DMS 273 (cell line): ENCODE measurements around the gene KLHL13.
A peak's percentile ranks its signal among the peaks of the same experiment; 100 is the strongest.
"Not testable (repeated sequence)": the region's sequence is repeated elsewhere in the genome, so short reads cannot be mapped to it uniquely, and the experiment has no call there.

Experiments
- DNase-seq: peaks from one replicate; lab custom pipeline; 2025; ENCODE audit not compliant: unreplicated experiment; lab: John Stamatoyannopoulos, UW

The KLHL13 gene

DNA sequence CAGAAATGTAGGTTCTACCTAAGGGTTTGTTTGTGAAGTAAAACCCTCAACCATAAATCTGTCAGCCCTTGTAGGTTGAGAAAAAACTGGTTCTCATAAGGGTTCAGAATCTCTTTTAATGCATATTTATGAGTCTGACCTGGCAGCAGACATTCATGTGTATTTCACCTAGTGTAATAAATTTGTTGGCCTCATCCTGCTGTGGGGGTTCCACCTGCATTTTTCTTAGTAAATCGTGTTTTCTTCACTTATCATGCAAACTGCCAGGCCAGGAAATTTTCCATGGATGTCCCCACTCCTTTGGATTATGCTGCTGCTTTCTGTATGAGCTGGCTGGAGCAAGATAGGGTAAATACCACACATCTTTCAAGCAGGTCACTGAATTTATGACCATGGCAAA lies 42.4 kb downstream of the KLHL13 start:
- DNase-seq: no peak

DNA sequence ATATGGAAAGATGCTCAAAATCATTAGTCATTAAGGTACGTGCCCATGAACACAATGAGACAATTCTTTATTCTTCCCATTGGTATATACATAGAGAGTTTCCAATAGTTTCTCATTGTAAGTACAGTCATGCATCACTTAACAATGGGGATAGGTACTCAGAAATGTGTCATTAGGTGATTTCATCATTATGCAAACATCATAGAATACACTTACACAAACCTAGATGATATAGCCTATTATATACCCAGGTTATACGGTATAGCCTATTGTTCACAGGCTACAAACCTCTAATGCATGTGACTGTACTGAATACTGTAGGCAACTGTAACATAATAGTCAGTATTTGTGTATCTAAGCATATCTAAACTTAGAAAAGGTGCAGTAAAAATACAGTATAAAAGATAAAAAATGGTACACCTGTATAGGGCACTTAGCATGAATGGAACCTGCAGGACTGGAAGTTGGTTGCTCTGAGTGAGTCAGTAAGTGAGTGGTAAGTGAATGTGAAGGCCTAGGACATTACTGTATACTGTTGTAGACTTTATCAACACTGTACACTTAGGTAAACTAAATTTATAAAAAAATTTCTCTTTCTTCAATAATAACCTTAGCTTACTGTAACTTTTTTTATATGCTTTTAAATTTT lies 49.6 kb downstream of the KLHL13 start:
- no peak for DNase-seq

DNA sequence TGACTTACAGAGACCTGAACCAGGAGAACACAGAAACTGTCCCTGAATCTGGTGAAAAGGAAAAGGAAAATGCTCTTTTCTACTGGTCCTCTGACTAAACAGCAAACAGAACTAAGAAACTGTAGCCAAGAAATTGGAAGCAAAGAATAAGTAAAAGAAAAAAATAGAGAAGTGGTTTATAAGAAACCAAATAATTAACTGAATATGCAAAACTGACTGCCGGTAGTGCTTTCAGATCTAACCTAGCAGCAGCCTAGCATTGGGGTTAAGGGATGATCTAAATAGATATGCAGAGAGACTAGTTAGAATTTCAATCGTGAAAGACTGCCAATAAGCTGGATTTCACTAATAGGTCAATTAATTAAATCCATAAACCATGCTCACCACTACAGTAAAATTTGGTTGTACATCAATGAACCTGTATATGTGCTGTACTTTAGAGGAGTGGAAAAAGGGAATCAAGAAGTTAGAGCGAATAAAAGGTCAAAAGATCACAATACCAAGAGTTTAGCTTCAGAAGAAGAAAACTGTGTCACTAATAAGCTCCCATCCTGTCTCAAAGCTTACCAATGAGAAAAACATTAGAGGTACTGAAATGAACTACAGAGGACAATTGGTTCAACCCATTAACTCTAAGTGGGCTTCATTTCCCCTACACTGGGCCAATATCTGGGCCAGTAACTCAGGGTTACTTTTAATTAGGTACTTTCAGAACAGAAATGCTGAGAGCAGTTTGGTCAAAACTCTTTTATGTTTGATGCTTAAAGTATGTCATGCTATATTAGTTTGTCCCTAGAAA lies 53.6 kb downstream of the KLHL13 start:
- DNase-seq: no peak

DNA sequence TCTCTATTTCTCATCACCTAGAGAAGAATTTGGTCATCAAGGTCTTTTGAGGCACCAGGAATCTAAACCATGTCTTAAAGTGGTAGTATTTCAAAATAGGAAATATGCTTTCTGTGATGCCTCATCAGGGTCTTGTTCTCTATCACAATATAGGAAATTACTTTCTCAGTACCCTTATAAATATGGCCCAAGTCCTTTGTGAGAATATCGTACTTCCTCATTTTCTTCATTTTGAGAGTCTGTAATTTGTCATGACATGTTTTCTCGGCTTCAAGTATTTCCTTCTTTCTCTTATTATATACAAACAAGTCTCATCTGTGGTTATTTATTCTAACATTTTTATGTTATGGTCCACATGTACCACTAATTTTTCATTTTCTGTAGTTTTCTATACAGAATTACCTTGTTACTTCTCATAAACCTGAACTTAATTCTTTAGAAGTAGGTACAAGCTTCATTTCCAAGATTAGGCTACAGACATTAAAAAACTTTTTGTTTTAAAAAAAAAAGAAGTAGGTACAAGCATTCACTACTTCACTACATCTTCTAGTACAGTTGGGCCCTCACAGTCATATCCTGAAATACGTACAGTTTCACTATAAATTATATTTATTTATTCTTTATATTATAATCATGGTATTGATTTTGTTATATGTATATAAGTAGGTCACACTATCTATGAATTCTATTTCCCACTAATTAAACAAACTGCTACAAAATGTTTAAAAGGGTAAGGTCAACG lies 54.4 kb downstream of the KLHL13 start:
- no peak for DNase-seq

DNA sequence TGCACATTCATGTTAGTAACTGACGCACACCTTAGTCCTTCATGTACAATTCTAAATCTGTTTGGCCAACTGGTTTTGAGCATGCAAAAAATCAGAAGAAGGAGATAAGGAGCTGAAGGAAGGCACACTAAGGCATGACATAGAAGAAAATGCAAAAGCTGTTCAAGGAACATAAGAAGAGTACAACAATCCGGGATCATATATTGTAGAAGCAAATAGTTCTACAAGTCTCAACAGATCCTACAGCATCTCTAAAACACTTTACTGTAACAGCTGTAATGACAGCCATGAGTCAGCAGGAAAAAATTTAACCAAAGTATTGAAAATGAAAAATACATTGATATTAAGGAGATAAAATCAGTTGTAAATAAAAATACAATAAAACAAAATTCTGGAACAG lies 57.7 kb downstream of the KLHL13 start:
- DNase-seq: no peak

DNA sequence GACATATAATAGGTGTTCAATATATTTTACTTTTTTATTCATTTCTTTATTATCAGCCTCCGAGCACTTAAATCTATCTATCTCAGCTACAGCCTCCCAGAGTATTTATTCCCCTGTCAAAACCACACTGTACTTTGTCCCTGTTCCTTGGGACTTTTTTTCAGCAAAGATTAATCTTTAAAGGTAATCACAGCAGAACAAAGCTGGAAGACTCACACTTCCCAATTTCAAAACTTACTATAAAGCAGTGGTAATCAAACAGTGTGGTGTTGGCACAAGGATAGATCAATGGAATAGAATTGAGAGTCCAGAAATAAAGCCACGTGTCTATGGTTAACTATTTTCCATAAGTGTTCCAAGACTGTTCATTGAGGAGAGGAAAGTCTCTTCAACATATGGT lies 59.7 kb downstream of the KLHL13 start:
- DNase-seq: no peak

DNA sequence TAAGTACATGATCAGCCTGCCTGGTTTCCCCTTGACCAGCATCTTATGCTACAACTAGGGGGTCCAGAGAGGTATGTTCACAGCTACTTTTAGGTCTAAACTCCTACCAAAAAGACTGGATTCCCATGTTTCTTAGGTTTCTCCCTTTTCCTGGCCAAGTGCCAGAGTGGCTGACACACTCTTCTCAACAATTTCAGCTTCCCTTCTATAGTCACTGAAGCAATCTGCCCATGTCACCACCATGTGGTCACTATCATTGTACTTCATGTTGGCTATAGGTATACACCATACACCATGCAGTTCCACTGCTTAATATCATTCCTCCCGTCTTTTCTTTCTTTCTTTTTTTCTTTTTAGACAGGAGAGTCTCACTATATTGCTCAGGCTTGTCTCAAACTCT lies 66.9 kb downstream of the KLHL13 start:
- peak; percentile 20 for DNase-seq

DNA sequence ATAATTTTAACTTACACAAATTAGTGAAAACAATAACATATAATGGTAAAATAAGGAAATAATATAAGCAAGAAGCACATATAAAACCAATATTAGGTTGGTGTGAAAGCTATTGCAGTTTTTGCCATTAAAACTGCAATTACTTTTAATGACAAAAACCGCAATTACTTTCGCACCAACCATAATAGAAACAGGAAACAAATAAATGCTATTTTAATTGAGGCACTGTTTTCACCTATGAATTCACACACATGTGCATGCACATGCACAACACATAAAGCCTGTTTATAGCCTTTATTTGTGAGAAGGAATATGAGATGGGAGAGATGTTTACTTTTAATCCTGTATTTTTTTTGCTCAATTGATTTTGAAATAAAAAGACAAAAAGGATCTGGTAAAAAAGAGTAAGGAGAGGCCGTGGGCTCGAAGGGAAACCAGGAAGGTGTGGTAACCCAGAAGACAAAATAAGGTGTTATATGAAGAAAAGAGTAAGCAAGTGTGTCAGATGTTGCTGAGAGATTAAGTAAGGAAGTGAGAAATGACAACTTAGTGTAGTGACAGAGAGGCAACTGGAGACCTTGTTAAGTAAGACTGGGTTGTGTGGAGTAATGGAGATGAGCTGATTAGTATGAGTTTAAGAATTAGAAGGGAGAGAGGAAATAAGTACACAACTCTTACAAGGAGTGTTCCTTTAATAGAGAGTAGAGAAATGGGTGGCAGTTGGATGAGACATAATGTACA lies 69.0 kb downstream of the KLHL13 start:
- no peak for DNase-seq

DNA sequence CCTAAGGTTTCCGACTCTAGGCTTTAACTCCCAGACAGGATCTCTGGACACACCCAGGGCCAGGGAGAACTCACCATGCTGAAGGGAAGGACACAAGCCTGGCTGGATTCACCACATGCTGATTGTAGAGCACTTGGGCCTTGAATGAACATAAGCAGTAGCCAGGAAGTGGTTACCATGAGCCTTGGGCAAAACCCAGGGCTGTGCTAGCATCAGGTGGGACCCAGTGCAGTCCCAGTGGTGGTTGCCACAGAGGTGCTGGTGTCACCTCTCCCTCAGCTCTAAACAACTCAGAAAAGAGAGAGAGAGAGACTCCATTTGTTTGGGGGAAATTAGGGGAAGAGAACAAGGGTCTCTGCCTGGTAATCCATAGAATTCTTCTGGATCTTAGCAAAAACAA lies 77.0 kb downstream of the KLHL13 start:
- DNase-seq: no peak

DNA sequence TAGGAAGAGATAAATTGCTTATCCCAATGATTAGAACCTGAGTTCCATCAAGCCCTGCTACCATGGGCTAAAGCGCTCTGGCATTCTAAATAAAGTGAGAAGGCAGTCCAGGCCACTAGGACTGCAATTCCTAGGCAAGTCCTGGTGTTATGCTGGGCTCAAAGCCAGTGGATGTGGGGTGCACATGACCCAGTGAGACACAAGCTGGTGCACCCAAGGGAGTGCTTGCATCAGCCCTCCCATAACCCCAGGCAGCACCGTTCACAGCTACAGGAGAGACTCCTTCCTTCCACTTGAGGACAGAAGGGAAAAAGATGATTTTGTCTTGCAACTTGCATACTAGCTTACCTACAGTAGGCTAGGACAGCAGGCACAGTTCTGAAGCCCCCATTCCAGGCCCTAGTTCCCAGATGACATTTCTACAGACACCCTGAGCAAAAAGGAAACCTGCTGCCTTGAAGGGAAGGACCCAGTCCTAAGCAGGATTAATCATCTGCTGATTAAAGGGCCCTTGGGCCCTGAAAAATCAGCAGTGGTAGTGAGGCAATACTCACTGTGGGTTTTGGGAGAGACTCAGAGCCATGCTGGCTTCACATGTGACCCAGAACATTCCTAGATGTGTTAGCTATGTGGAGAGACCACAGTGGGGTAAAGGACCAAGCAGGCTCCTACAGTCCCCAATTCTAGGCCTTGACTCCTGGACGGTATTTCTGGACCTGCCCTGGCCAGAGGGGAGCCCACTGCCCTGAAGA lies 77.8 kb downstream of the KLHL13 start:
- DNase-seq: no peak

DNA sequence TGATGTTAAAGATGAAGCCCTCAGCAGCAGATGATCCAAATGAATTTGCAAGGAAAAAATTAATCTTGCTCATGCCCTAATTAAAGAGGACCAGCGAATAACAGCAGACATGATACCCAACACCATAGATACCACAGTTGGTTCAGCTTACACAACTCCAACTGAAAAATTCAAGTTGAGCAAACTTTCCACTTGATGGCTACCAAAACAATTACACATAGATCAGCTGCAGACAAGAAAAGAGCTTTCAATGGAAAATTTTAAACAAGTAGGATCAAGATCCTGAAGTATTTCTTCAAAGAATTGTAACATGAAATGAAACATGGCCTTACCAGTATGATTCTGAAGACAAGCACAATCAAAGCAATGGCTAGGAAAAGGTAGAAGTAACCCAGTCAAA lies 90.0 kb downstream of the KLHL13 start:
- DNase-seq: no peak

DNA sequence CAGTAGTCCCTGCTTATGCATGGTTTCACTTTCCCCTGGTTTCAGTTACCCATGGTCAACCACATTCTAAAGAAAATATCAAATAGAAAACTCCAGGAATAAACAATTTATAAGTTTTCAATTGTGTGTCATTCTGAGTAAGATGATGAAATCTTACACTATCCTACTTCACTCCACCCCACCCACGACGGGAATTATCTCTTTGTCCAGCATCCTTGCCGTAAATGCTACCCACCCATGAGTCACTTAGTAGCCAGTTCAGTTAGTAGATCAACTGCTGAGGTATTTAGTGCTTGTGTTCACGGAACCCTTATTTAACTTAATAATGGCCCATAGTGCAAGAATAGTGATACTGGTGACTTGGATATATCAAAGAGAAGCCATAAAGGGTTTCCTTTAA lies 91.4 kb downstream of the KLHL13 start:
- DNase-seq: no peak

DNA sequence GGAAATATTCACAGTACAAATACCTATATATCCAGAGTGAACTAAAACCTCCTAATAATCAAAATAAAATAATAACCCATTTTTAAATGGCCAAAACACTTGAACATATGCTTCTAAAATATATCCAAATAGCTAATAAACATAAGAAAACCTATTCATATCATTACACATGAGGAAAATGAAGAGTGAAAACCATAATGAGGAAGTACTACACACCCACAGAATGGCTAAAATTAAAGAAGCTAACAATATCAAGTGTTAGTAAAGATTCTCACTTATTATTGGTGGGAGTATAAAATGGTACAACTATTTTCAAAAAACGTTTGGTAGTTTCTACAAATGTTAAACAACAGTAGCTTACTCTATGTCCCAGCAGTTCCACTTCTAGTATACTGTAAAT lies 92.1 kb downstream of the KLHL13 start:
- no peak for DNase-seq

DNA sequence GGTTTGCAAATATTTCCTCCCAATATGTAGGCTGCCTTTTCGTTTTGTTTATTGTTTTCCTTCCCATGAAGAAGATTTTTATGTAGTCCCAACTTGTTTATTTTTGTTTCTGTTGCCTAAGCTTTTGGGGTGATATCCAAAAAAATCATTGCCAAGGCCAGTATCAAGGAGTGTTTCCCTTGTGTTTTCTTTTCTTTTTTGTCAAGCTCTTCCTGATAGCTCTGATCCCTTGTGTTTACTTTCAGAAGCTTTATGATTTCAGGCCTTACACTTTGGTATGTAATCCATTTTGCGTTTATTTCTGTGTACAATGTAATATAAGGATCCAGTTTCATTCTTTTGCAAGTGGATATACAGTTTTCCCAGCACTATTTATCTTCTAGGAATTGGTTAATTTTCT lies 93.9 kb downstream of the KLHL13 start:
- no peak for DNase-seq

DNA sequence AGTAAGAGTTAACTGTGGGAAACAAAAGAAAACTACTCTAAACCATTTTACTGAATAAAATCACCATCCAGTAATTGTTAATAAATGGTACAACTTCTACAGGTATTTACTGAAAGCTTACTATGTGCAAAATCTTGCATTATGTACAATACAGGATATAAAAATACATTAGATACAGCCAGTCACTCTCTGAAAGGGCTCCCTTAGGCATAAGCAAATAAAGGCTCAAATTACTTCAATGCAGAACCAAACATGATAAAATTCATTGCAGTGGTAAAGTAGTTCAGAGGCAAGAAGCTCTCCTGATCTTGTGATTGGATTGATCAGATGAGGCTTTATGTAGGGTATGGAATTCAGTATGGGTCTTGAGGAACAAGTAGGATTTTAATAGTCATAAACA lies 100.2 kb downstream of the KLHL13 start:
- DNase-seq: no peak

DNA sequence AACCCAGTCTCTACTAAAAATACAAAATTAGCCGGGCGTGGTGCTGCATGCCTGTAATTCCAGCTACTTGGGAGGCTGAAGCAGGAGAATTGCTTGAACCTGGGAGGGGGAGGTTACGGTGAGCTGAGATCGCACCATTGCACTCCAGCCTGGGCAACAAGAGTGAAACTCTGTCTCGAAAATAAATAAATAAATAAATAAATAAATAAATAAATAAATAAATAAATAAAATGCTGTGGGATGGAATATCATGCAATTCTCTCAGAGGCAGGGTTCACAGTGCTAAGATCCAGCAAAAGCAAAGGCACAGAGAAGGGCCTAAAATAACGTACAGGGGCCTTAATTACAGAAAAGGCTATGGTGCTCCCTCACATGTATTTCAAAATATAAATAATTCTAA lies 114.2 kb downstream of the KLHL13 start:
- not testable (repeated sequence) for DNase-seq

DNA sequence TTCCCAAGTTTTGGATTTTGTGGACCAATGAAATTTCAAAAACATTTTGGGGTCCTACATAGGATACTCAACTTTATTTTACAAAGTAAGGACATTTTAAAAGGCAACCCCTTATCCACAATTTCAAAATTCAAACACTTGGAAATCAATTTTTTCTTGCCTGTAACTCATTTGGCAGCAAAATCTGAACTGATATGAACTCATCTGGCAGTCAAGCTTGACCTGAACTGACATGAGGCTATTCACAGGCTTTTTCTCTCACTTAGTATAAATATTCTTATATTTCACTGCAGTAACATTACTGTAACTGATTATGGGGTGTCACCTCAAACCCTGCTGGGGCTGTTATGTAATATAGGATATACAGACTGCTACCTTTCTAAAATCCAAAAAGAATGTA lies 116.1 kb downstream of the KLHL13 start:
- no peak for DNase-seq

DNA sequence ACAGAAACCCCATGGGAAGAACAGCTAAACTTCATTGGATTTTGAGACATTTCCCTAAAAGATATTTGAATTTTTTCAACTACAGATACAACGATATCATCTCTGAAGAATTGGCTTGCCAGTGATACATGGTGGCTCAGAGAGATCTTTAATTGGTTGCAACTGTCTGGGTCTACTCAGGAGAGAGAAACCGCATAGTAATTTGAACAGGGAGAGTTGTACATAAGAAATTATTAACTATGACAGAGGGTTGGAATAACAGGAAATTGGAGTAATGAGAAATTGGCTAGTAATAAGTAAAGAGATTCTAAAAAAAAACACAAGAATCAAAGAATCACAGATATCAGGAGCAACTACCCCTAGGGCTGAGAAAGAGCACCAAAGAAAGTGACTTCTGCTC lies 118.4 kb downstream of the KLHL13 start:
- no peak for DNase-seq

DNA sequence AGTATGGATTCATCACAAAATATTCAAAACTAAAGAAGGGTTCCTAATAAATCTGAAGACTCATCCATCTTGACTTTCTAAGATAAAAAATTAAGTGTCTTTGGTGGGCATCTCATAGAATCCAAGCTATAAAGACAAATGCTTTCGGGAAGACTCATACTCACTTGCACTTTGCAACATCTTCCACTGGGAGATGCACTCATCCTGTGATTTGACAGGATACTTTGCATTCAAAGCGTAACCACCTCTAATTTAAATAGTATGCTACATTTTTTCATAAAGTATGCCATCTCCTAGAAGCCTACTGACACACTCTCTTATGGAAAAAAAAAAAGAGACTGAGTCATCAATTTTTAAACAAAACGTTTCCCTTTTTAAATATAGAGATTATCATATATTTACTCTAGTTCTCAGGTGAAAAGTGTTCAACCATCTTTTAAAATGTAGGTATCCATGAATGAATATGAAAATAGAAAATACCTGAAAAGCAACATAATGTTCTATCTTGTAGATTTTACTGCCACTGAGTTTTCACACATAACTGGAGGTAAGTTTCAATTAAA lies 119.6 kb downstream of the KLHL13 start:
- DNase-seq: peak; percentile 27

DNA sequence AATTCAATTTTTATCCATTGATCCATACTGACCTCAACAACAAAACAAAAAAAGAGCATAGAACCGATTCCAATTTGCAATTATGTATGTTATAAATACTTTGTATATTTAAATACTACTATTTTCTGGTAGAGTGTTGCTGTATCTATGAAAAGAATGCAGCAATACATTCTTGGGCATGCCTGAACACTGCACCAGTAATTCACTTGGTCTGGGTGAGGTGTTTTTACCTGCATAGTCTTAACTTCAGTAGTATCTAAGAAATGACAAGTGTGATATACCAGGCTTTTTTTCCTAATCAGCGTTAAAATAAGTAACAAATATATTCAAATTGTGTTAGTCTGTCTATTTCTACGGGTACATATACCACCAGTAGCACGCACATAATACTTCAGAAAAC lies 120.2 kb downstream of the KLHL13 start:
- no peak for DNase-seq
